Measurements from ENCODE around the gene EIF3F. TPM values are rescaled to one million over a fixed set of nuclear protein-coding genes. Genes with fewer than 3 reads are reported as not detected.

EIF3F gene
- total and polyA plus RNA-seq, 2 donors (not counting 1 experiment from before 2014, with no cell fraction given), result 330 to 584 TPM

DNA sequence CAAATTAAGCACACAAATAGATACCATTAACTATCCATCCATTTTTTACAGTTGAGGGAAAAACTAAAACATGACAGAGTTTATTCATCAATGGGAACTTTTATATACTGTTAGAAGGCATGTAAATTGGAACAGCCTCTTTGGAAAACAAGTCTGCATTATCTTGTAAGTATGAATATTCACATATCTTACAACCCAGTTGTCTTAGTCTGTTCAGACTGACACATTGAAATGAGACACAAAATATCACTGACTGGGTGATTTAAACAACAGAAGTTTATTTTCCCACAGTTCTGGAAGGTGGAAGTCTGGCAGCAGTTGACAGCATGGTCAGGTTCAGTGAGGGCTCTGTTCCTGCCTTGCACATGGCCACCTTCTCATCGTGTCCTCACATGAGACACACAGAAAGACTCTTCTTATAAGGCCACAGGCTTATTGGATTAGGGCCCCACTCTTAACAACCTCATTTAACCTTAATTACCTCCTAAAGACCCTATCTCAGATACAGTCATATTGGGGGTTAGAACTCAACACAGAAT is 5.4 kb upstream of the EIF3F start:
- Mint-ChIP-seq H3K9me3 (ENCODE audit: insufficient read depth) (no peaks in the 10 kb centered on the region), H3K27ac (no peak overlapping the region), H3K4me3 (no peak overlapping the region), H3K27me3 (no peaks in the 10 kb centered on the region), H3K4me1 (peaks cover 8% of the 10 kb centered on the region)
- Histone ChIP-seq H3K27ac (ENCODE audit: low read length in 2 of 2) (no peak overlapping the region), H2AFZ (ENCODE audit: insufficient read depth, low read depth, low read length, poor library complexity, severe bottlenecking) (no peak overlapping the region), H3K9me3 (ENCODE audit: control extremely low read depth in 1 of 3, control insufficient read depth in 2 of 3, insufficient read depth in 1 of 3, low read length in 2 of 3) (peaks cover 0 to 2% (median 0%) of the 10 kb centered on the region in 3 donors), H4K20me1 (ENCODE audit: control insufficient read depth, insufficient read depth, low read length, poor library complexity, severe bottlenecking) (no peaks in the 10 kb centered on the region), H3K4me1 (ENCODE audit: control insufficient read depth in 2 of 2, insufficient read depth in 2 of 2, low read length in 2 of 2) (peaks cover 8% of the 10 kb centered on the region in 2 donors), H3K4me2 (replicated peaks; ENCODE audit: low read depth, low read length, poor library complexity, severe bottlenecking) (no peak overlapping the region), H3K27me3 (replicated peaks in 1 of 4; ENCODE audit: control extremely low read depth in 1 of 4, control insufficient read depth in 3 of 4, insufficient read depth in 4 of 4, low read length in 3 of 4) (no peaks in the 10 kb centered on the region), H3K79me2 (ENCODE audit: control insufficient read depth, insufficient read depth, low read length) (peaks cover 23% of the 10 kb centered on the region), H3K9ac (ENCODE audit: low read length) (no peak overlapping the region), H3K4me3 (ENCODE audit: control extremely low read depth in 1 of 5, extremely low read depth in 1 of 5, insufficient read depth in 1 of 5, low read depth in 2 of 5, low read length in 4 of 5) (no peak overlapping the region), H3K36me3 (replicated peaks in 1 of 2; ENCODE audit: control extremely low read depth in 1 of 2, control insufficient read depth in 1 of 2, extremely low read depth in 1 of 2, insufficient read depth in 2 of 2, low read length in 1 of 2) (no peaks in the 10 kb centered on the region)
- ChIA-PET CTCF (no interaction called here), POLR2A (no interaction called here)
- ATAC-seq (ENCODE audit: low read depth) (no peak), DNase-seq (no peak)
- WGBS (ENCODE audit: insufficient coverage), result no CpG with 5 or more reads among the region's 1 CpG
- TF ChIP-seq, protein P1, sequence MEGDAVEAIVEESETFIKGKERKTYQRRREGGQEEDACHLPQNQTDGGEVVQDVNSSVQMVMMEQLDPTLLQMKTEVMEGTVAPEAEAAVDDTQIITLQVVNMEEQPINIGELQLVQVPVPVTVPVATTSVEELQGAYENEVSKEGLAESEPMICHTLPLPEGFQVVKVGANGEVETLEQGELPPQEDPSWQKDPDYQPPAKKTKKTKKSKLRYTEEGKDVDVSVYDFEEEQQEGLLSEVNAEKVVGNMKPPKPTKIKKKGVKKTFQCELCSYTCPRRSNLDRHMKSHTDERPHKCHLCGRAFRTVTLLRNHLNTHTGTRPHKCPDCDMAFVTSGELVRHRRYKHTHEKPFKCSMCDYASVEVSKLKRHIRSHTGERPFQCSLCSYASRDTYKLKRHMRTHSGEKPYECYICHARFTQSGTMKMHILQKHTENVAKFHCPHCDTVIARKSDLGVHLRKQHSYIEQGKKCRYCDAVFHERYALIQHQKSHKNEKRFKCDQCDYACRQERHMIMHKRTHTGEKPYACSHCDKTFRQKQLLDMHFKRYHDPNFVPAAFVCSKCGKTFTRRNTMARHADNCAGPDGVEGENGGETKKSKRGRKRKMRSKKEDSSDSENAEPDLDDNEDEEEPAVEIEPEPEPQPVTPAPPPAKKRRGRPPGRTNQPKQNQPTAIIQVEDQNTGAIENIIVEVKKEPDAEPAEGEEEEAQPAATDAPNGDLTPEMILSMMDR (IDR thresholded peaks at IDR 0.05), result no peak
- TF ChIP-seq EZH2 (IDR thresholded peaks at IDR 0.05; ENCODE audit: borderline replicate concordance, insufficient read depth, low read depth, low read length, poor library complexity, severe bottlenecking), result no peak
- intact Hi-C loops (cut with micrococcal nuclease), result no loop called here

DNA sequence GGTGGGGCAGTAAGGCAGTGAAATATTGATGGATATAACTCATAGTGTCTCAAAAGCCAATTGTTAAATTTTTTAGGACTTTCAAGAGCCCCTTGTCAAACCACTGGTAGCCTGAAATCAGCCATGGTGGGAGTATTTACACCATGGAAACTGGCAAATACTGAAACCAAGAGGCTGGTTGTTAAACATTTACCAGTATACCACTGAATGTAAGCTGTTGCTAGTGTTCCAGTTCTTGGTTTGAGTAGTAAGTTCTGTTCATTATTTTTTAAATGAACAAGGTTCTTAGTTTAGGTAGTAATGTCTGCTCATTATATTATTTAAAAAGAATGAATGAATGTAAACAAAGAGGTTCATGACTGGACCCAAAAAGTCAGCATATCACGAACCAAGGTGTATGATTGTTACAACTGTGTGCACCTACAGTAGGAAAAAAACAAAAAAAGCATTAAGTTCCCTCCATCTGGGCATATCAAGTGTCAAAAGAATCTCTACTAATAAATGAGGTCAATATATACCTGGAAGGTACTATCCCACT is 4.5 kb upstream of the EIF3F start:
- H3K9me3 Mint-ChIP-seq (ENCODE audit: insufficient read depth), result no peaks in the 10 kb centered on the region
- Histone ChIP-seq H3K4me3 (ENCODE audit: control extremely low read depth in 1 of 5, extremely low read depth in 1 of 5, insufficient read depth in 1 of 5, low read depth in 2 of 5, low read length in 4 of 5) (no peak overlapping the region), H3K27me3 (replicated peaks in 1 of 4; ENCODE audit: control extremely low read depth in 1 of 4, control insufficient read depth in 3 of 4, insufficient read depth in 4 of 4, low read length in 3 of 4) (no peaks in the 10 kb centered on the region), H3K36me3 (replicated peaks in 1 of 2; ENCODE audit: control extremely low read depth in 1 of 2, control insufficient read depth in 1 of 2, extremely low read depth in 1 of 2, insufficient read depth in 2 of 2, low read length in 1 of 2) (no peaks in the 10 kb centered on the region), H3K4me1 (ENCODE audit: control insufficient read depth in 2 of 2, insufficient read depth in 2 of 2, low read length in 2 of 2) (peaks cover 9% of the 10 kb centered on the region in 2 donors), H3K79me2 (ENCODE audit: control insufficient read depth, insufficient read depth, low read length) (peaks cover 26% of the 10 kb centered on the region), H3K9me3 (ENCODE audit: control extremely low read depth in 1 of 3, control insufficient read depth in 2 of 3, insufficient read depth in 1 of 3, low read length in 2 of 3) (peaks cover 0 to 2% (median 0%) of the 10 kb centered on the region in 3 donors), H3K27ac (ENCODE audit: low read length in 2 of 2) (no peak overlapping the region), H4K20me1 (ENCODE audit: control insufficient read depth, insufficient read depth, low read length, poor library complexity, severe bottlenecking) (peaks cover 2% of the 10 kb centered on the region), H3K4me2 (replicated peaks; ENCODE audit: low read depth, low read length, poor library complexity, severe bottlenecking) (no peak overlapping the region), H2AFZ (ENCODE audit: insufficient read depth, low read depth, low read length, poor library complexity, severe bottlenecking) (no peak overlapping the region), H3K9ac (ENCODE audit: low read length) (no peak overlapping the region)
- ChIA-PET POLR2A (no interaction called here), CTCF (no interaction called here)
- no peak overlapping the region for H3K4me3 Mint-ChIP-seq
- H3K27me3 Mint-ChIP-seq, result no peaks in the 10 kb centered on the region
- ATAC-seq (ENCODE audit: low read depth) (no peak), DNase-seq (no peak)
- no CpG with 5 or more reads among the region's 1 CpG for WGBS (ENCODE audit: insufficient coverage)
- no peak overlapping the region for H3K27ac Mint-ChIP-seq
- TF ChIP-seq, protein P1 (IDR thresholded peaks at IDR 0.05), result no peak
- no peak for TF ChIP-seq EZH2 (IDR thresholded peaks at IDR 0.05; ENCODE audit: borderline replicate concordance, insufficient read depth, low read depth, low read length, poor library complexity, severe bottlenecking)
- peaks cover 14% of the 10 kb centered on the region for H3K4me1 Mint-ChIP-seq
- intact Hi-C loops (cut with micrococcal nuclease), result no loop called here

Data from B cell (primary cell).